Activated CD4-positive, alpha-beta T cell treated with anti-CD3 and anti-CD28 coated beads for 48 hours (primary cell): ENCODE data around the gene HLA-F.

Experiments
- DNase-seq: peaks from one replicate; pipeline ENCODE4 v3.0.0-alpha.2; 2020

HLA-F gene

DNA sequence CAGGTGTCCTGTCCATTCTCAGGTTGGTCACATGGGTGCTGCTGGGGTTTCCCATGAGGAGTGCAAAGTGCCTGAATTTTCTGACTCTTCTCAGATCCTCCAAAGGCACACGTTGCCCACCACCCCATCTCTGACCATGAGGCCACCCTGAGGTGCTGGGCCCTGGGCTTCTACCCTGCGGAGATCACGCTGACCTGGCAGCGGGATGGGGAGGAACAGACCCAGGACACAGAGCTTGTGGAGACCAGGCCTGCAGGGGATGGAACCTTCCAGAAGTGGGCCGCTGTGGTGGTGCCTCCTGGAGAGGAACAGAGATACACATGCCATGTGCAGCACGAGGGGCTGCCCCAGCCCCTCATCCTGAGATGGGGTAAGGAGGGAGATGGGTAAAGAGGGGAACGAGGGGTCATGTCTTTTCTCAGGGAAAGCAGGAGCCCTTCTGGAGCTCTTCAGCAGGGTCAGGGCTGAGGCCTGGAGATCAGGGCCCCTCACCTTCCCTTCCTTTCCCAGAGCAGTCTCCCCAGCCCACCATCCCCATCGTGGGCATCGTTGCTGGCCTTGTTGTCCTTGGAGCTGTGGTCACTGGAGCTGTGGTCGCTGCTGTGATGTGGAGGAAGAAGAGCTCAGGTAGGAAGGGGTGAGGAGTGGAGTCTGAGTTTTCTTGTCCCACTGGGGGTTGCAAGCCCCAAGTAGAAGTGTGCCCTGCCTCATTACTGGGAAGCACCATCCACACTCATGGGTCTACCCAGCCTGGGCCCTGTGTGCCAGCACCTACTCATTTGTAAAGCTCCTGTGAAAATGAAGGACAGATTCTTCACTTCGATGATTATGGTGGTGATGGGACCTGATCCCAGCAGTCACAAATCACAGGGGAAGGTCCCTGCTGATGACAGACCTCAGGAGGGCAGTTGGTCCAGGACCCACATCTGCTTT, 2.0 kb downstream of the HLA-F start:
- no peak for DNase-seq

GRCh38 chr6:29726001-29726400, 2.8 kb downstream of the HLA-F start:
- DNase-seq: no peak

DNA sequence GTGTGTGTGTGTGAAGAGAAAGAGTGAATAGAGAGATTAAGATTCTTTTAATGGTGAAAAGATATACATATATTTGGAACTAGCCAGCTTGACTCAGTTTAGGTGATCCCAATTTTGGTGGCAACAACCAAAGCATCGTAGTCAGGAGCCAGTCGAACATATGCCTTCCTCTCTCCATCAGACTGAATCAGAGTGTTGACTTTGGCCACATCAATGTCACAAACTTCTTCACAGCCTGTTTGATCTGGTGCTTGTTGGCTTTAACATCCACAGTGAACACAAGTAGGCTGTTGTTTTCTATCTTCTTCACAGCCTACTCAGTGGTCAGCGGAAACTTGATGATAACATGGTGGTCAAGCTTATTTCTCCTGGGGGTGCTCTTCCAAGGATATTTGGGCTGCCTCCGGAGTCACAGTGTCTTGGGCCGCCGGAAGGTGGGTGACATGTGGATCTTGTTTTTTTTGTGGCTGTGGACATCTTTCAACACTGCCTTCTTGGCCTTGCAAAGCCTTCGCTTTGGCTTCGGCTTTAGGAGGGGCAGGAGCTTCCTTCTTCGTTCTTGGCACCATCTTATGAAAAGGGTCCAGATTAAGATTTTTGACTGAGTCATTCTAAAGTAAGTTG, 3.4 kb downstream of the HLA-F start:
- DNase-seq: no peak

DNA sequence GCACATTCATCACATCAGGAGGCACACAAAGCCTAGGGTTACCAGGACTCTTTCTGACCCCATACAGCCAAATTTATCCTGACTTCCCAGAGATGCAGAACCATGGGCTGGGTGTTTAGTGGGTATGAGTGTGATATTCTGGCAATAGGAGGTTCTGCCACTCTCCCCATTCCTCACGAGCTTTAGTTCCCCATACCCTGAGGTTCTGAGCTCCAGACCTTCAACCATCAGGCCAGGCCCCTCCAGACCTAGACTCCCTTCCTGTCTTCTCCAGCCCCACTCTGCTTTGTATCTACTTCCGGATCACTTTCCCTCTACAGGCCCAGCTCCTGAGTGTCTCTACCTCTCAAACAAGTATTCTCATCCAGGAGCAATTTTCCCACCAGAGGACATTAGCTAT, 4.4 kb downstream of the HLA-F start:
- no peak for DNase-seq

- no peak for DNase-seq
These were observed 5.1 kb downstream of the HLA-F start for GRCh38 chr6:29728173-29728874.

GRCh38 chr6:29728875-29729270, 5.6 kb downstream of the HLA-F start:
- no peak for DNase-seq

- DNase-seq: no peak
These were observed 6.6 kb downstream of the HLA-F start for GRCh38 chr6:29729774-29730328.

DNA sequence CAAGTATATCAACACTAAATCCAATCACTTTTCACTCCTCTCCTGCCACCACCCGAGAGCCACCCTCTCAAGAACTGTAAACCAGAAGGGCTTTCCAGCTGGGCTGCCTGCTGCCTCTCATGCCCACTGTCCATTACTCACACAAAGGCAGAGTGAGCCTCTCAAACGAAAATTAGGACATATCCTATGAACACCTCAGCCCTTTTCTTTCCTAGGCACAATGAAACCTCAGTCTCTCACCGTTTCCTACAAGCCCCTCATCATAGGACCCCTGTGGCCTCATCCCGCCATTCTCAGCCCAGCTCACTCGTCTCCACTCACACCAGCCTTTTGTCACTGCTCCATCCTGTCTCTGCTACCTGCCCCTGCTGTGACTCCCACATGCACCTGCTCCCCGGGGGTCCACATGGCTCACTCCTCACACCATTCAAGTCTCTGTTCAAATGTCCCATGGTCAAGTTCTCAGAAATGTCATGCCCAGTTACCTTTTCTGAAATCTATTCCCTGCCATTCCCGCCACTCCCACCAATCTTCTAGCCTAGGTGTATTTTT, 7.4 kb downstream of the HLA-F start:
- DNase-seq: no peak

GRCh38 chr6:29731281-29731680, 8.0 kb downstream of the HLA-F start:
- DNase-seq: no peak

GRCh38 chr6:29733057-29733456, 9.8 kb downstream of the HLA-F start:
- DNase-seq: no peak

DNA sequence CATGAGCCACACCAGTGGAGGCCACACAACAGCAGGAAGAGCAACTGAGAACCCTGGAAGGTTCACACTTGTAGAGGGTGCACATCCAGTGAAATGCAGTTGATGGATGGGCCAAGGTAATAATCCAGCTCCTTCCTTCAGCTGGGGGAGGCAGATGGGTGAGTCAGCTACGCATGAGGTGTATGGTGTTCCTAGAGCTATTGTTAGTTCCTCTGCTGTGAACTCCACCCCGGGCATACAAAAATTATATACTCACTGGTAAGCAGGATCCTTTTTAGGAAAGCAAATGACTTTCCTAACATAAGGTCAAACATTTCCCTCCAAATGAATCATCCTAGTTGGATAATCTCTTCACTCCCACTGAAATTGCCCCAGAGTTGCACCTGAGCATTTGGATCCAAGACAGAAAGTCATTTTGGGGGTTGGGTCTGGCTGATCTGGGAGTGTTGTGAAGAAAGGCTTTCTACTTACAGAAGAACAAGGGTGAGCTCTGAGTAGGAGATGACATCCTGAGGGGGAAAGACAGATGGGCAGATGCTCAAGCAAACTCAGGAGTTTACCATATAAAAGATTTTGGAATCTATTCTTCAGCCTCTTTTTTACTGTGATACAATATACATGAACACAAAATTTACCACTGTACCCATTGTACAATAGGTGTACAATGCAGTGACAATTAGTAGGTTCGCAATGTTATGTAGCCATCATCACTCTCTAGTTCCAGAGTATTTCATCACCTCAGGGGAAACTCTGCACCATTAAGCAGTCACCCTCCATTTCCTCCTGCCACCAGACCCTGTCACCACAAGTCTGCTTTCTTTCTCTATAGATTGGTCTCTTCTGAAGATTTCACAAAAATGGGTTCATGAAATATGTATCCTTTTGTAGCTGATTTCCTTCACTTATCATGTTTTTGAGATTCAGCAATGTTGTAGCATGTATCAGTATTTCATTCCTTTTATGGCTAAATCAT, 11.1 kb downstream of the HLA-F start:
- DNase-seq: no peak

GRCh38 chr6:29736563-29736962, 13.3 kb downstream of the HLA-F start:
- DNase-seq: no peak

DNA sequence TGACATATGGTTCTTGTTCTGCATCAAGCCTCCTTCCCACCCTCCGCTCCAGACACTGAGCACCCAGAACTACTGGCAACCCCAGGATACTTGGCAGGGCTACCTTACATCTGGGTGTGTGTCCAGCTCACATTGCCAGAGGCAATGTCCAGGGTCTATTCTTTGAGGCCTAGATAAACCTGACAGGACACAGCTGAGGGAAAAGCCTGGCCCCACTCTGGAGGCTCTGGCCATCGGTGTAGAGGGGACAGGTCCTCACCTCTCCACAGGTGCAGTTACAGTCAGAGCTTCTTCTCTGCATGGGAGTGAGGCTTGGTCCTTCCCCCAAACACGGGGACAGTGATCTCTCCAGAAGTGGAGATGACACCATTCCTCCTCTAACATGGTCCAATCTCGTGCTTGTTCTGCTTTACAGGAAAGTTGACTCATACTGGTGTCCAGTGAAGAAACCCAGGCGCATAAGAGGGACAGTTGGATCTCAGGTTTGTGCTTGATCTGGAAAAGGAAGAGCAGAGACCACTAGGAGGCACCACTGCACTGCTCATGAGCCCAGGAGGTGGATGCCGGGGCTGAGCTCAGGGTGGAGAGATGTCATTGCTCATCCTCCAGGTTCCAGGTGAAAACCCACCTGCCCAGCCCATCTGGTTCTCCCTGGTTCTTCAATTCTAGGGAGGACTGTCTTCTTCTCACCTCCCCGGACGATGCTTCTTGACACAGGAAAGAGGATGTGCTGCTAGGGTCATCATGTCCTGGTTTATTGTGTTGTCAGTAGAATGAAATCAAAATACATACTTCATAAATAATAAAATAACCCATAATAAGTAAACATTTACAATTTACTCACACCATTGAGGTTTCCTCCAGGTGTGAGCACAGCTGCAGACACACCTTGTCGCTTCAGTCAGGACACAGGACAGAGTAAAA, 14.7 kb downstream of the HLA-F start:
- DNase-seq: peak; percentile 77

DNA sequence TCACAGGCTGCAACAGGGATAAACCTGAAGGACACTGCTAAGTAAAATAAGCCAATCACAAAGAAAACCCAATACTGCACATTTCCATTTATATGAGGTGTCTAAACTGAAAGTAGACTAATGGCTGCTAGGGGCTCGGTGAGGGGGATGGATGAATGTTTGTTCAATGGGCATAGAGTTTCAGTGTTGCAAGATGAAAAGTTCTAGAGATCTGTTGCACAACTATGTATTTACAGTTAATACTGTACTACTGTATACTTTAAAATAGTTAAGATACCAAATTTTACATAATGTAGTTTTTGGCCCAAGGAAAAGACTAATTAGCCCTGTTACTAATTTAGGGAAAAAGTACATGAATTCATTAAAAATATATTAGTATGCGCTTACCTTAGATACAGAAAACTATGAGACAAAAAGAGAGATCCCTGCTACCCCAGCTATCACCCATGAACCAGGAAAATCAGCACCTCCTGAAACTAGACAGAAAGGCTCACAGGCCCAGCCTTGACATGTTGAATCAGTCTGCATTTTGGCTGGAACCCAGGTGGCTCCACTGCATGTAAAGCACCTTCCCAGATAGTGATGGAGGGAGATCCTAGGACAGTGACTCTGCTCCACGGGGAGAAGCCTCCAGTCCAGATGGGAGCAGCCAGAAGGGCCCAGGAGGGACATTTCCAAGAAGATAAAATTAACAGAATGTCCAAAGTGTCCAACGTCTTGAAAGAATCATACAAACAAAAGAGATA, 16.1 kb downstream of the HLA-F start:
- DNase-seq: no peak

- no peak for DNase-seq
These were observed 16.6 kb downstream of the HLA-F start for GRCh38 chr6:29739882-29740261.

DNA sequence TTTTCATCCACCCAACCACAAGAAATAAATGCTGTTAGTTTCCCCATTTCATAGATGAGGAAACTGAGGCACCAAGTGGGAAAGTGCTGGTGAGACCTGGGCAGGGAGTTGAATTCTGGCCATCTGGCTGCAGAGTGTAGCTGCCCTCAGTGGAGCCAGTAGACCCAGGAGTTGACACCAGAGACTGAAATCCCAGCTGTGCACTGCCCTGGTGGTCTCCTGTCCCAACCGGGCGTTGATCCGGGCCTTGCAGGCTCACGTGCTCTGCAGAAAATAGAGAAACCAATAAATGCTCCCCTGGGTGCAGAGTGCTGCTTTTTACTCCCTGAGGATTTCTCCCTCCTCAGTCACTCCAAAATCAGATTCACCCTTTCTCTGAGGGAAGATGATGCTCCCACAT, 18.4 kb downstream of the HLA-F start:
- DNase-seq: no peak

- DNase-seq: no peak
These were observed 18.9 kb downstream of the HLA-F start for GRCh38 chr6:29742127-29742526.

DNA sequence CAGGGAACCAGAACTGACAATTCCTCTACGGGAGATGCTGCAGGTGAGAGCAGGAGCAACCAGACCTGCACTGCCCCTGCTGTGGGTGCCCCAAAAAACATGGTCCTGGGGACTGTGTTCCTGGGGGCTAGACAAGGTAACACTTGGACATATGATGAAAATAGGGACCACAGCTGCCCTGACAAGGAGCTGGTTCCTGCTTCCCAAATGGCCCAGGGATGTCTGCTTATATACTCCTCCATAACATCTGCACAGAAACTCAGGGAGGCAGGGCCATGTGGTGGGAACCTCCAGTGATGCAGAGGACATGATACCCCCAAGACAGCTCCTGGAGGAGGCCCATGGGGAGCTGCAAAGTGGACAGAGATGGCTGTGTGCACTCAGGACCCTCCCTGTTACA, 19.8 kb downstream of the HLA-F start:
- no peak for DNase-seq

DNA sequence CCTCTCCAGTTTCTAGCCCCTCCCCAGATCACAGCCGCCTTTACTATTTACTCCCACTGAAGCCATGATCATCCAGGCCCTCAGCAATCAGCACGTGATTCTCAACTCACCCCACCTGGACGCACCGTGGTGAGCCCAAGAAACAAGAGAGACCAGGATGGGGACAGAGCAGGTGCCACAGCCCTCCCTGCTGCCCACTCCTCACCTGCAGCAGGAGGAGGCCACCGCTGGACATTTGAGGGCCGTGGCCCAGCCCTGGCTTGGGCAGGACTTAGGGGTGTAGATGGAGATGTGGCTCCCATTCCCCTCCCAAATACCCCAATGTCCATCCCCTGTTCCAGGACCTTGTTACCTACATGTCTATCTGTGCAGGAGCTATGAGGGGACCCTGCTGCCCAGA, 20.3 kb downstream of the HLA-F start:
- no peak for DNase-seq

- no peak for DNase-seq
These were observed 20.9 kb downstream of the HLA-F start for GRCh38 chr6:29744131-29744530.
